Measurements from ENCODE around the gene VPREB3. TPM values are rescaled to one million over a fixed set of nuclear protein-coding genes. Genes with fewer than 3 reads are reported as not detected.
A peak's percentile ranks its signal among the peaks of the same experiment; 100 is the strongest.

Gene VPREB3
- total RNA-seq, 1 donor from 2014 or later = not detected

DNA sequence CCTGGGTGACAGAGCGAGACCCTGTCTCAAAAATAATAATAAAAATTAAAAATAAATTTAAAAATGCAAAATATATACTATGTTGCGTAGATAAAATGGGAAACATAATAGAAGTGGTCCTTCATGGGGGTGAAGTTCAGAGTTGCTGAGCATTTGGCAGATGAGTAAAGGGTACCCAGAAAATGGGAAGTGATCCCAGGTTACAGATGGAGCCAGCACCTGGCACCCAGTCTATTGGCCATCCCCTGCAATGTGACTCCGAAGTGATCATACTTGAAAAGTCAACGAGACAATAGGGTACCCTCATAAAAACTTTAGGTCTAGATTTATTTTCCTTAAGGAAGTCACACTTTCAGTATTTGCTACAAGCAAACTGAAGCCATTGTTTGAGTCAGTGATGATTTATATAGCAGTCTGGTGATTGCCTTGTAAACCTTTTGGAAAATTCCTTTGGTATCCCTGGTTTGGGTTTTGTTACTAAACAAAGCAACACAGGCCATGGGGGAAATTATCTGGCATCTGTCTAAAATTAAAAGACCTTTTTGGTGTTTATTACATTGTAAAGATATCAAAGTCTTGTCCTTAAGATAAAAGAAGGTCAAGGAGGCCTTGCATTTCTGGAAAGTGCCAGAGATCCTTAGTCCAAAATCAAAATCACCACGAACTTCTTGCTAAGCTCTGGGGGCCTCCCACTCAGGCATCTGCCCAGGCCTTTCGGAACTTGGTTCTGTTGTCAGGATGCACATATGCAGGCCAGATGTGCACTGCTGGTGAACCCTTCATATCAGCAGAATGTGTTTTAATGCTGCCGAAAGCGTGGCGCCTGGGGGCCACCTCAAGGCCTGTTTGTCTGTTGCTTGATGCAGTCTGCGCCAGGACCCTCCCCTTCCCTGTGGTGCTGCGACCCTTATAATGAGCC, 36.9 kb upstream of the VPREB3 start:
- peaks cover 58% of the 10 kb centered on the region for H3K36me3 ChIP-seq
- DNase-seq (peak; percentile 26), ATAC-seq (no peak)
- H3K27me3 ChIP-seq (ENCODE audit: low read depth) = no peaks in the 10 kb centered on the region
- no peak overlapping the region for H3K4me3 ChIP-seq
- H3K9me3 ChIP-seq = no peaks in the 10 kb centered on the region
- TF ChIP-seq, protein P1, sequence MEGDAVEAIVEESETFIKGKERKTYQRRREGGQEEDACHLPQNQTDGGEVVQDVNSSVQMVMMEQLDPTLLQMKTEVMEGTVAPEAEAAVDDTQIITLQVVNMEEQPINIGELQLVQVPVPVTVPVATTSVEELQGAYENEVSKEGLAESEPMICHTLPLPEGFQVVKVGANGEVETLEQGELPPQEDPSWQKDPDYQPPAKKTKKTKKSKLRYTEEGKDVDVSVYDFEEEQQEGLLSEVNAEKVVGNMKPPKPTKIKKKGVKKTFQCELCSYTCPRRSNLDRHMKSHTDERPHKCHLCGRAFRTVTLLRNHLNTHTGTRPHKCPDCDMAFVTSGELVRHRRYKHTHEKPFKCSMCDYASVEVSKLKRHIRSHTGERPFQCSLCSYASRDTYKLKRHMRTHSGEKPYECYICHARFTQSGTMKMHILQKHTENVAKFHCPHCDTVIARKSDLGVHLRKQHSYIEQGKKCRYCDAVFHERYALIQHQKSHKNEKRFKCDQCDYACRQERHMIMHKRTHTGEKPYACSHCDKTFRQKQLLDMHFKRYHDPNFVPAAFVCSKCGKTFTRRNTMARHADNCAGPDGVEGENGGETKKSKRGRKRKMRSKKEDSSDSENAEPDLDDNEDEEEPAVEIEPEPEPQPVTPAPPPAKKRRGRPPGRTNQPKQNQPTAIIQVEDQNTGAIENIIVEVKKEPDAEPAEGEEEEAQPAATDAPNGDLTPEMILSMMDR (IDR thresholded peaks at IDR 0.05) = no peak
- no peak overlapping the region for H3K27ac ChIP-seq
- H3K4me1 ChIP-seq = peaks cover 34% of the 10 kb centered on the region
- intact Hi-C loops (cut with DNase I) = no loop called here

GRCh38 chr22:23789638-23790037, 35.4 kb upstream of the VPREB3 start:
- H3K27ac ChIP-seq = no peak overlapping the region

DNA sequence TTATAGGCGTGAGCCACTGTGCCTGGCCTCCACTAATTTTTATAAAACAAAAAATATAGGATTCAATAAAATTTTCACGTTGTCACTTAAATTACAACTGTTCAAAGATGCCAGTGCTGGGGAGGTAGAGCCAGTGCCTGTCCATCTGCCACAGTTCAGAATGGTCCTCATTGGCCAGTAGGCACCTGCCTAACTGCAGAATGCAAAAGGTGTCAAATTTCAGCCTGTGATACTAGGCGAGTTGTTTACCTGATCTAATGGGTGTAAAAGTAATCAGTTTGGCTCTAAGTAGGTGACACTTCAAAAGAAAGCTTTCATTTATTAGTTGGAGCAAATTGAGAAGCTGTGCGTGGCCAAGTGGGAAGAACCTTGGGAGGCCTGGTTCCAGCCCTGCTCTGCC, 34.9 kb upstream of the VPREB3 start:
- H3K4me1 ChIP-seq = peaks cover 35% of the 10 kb centered on the region
- DNase-seq = no peak

More at GRCh38 chr22:23789638-23790037, 35.4 kb upstream of the VPREB3 start:
- intact Hi-C loops (cut with DNase I) = no loop called here
- peaks cover 44% of the 10 kb centered on the region for H3K36me3 ChIP-seq
- TF ChIP-seq, protein P1 (IDR thresholded peaks at IDR 0.05) = no peak
- no peaks in the 10 kb centered on the region for H3K9me3 ChIP-seq
- H3K4me1 ChIP-seq = peaks cover 35% of the 10 kb centered on the region
- H3K4me3 ChIP-seq = no peak overlapping the region
- ATAC-seq = no peak
- peak; percentile 14 for DNase-seq
- no peaks in the 10 kb centered on the region for H3K27me3 ChIP-seq (ENCODE audit: low read depth)

GRCh38 chr22:23787910-23788309, 33.7 kb upstream of the VPREB3 start:
- Histone ChIP-seq H3K4me1 (peaks cover 35% of the 10 kb centered on the region), H3K4me3 (peak overlapping the region; percentile 78), H3K27me3 (ENCODE audit: low read depth) (no peaks in the 10 kb centered on the region), H3K9me3 (no peaks in the 10 kb centered on the region), H3K27ac (peak overlapping the region; percentile 99), H3K36me3 (peaks cover 26% of the 10 kb centered on the region)
- ATAC-seq (no peak), DNase-seq (peak; percentile 6)
- TF ChIP-seq, protein P1 (IDR thresholded peaks at IDR 0.05) = no peak
- intact Hi-C loops (cut with DNase I) = no loop called here

More for the DNA sequence above, 34.9 kb upstream of the VPREB3 start:
- Histone ChIP-seq H3K36me3 (peaks cover 38% of the 10 kb centered on the region), H3K27me3 (ENCODE audit: low read depth) (no peaks in the 10 kb centered on the region), H3K4me3 (no peak overlapping the region), H3K9me3 (no peaks in the 10 kb centered on the region), H3K27ac (no peak overlapping the region)
- TF ChIP-seq, protein P1 (IDR thresholded peaks at IDR 0.05) = no peak
- intact Hi-C loops (cut with DNase I) = no loop called here
- no peak for ATAC-seq

- DNase-seq (no peak), ATAC-seq (no peak)
- intact Hi-C loops (cut with DNase I) = no loop called here
- peaks cover 35% of the 10 kb centered on the region for H3K4me1 ChIP-seq
- TF ChIP-seq, protein P1 (IDR thresholded peaks at IDR 0.05) = no peak
- peaks cover 23% of the 10 kb centered on the region for H3K36me3 ChIP-seq
- peak overlapping the region; percentile 99 for H3K27ac ChIP-seq
- H3K4me3 ChIP-seq = peak overlapping the region; percentile 78
- H3K9me3 ChIP-seq = no peaks in the 10 kb centered on the region
- H3K27me3 ChIP-seq (ENCODE audit: low read depth) = no peaks in the 10 kb centered on the region
Observed at GRCh38 chr22:23787600-23787896, 33.3 kb upstream of the VPREB3 start.

Measured in lower lobe of right lung (tissue), 2 donors.